CD1c-positive myeloid dendritic cell (primary cell): ENCODE data around the gene SLF2.

ENCODE experiments used
- DNase-seq: peaks from one replicate; pipeline ENCODE4 v3.0.0-alpha.2; 2016; ENCODE audit errors: extremely low spot score

The SLF2 gene

GRCh38 chr10:100901051-100901450, 11.7 kb upstream of the SLF2 start:
- DNase-seq: no peak

DNA sequence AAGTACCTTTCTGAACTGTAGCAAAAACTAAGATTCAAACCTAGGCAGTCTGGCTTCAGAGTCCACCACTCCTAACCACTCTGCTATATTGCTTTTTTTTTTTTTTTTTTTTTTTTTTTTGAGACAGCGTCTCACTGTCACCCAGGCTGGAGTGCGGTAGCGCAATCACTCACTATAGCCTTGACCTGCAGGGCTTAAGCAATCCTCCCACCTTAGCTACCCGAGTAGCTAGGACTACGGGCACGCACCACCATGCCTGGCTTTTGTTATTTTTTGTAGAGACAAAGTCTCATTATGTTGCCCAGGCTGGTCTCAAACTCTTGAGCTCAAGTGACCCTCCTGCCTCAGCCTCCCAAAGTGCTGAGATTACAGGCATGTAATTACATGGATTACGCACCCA, 10.1 kb upstream of the SLF2 start:
- DNase-seq: no peak

DNA sequence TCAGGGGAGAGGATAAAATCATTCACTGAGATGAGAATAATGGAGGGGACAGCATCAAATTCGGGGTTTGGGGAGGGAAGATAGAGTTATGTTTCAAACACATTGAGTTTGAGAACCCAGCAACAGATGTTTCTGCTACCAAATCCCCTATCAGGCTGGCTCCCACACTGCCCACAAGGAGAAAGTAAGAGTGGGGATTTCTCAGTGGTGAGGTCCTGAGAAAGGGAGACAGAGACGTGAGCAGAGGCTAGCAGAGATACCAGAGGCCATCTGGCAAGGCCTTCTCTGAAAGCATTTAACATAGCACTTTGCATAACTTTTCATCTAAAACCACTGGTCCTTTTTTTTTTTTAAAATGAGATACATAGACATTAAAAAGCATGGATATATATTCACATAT, 7.8 kb upstream of the SLF2 start:
- DNase-seq: no peak

GRCh38 chr10:100907175-100907574, 5.6 kb upstream of the SLF2 start:
- DNase-seq: no peak

GRCh38 chr10:100907773-100908363, 4.9 kb upstream of the SLF2 start:
- DNase-seq: no peak

GRCh38 chr10:100908378-100908777, 4.4 kb upstream of the SLF2 start:
- DNase-seq: no peak

DNA sequence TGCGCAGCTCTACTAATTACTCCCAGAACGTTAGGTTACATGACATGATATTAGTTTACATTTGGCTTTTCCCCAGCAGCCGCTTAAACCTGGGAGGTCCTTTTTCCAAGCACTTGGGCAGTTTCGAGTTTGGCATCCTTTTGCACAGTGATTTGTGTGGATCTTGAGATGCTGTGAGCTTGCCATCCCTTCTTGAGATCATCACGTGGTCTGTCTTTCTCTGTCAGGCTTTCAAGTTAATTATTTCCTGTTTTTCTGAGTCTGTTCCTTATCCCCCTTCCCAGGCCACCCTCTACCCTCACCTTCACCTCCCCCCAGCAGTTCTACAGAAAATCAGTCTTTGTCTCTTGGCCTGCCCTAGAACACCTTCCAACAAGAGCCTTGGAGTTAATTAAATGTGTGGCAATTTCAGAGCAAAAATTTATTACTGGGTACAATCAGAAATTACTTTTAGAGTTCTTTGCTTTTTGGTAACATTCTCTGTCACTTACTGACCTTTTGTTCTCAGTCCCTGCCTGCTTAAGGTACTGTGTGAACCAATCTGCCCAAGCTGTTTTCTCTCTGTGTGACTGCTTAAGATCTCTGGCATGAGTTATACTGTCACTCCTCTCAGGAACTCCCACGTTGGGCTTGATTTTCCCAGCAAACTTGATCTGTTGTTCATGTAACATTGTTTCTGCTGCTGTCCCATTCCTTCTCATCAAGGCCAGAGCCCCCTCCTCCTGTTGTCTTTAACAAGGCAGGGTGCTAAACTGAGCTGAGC, 3.1 kb upstream of the SLF2 start:
- DNase-seq: peak; percentile 7

GRCh38 chr10:100911472-100911871, 1.3 kb upstream of the SLF2 start:
- DNase-seq: no peak

DNA sequence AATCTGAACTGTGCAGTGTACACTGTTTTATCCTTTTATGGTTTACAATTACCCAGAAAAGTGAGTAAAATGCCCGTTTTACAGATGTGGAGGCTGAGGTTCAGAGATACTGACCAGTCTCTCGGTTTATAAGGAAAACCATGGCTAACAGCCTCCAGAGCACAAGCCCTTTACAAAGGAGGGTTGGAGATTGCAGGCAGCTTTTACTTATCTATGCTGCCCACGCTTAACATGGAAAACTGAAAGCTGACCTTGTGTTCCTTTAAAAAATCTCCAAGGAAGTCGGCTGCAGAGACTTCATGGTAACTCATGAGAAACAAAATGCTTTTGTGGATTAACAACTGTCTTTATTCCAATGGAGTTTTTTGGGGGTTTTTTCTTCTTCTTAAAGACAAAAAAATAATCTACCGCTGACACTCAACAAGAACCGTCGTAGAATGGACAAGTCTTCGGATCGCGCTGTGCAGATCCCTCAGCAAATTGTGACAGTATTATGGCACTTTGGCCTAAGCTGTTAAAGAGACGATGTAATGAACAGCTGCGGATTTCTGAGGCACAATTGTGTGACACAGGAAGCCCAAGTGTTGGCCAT, 654 bp upstream of the SLF2 start:
- DNase-seq: no peak

GRCh38 chr10:100913470-100913865, 705 bp downstream of the SLF2 start:
- DNase-seq: peak; percentile 20

DNA sequence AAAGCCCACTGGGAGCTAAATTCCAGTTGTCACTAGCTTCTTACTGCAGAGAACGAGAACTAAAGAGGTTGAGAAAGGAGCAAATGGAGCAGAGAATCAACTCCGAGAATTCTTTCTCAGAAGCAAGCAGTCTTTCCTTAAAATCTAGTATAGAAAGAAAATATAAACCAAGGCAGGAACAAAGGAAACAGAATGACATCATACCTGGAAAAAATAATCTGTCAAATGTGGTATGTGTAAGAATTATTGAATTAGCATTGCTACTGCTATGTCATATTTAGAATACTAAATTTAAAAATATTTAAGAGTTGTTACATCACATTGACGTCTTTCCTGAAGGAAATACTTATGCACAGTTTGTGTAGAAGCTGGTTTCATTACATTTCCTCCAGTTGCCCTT, 4.3 kb downstream of the SLF2 start:
- no peak for DNase-seq

GRCh38 chr10:100923580-100923979, 10.8 kb downstream of the SLF2 start:
- DNase-seq: no peak

GRCh38 chr10:100927266-100927665, 14.5 kb downstream of the SLF2 start:
- no peak for DNase-seq

DNA sequence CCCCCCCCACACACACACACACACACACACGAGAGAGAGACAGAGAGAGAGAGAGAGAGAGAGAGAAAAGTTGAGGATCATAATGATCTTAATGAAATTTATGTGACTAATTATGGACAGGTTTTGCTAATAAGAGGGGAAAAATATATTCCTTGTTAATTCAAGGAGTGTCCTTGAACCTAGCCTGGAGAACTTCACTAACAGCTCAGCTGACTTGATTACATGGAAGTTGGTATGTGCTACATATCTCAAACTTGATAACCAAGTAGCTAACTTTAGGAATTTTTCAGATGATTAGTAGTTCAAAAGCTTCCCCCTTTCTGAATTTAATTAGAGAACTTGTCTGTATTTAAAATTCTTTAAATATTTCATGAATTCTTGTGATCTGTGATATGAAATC, 15.3 kb downstream of the SLF2 start:
- no peak for DNase-seq

DNA sequence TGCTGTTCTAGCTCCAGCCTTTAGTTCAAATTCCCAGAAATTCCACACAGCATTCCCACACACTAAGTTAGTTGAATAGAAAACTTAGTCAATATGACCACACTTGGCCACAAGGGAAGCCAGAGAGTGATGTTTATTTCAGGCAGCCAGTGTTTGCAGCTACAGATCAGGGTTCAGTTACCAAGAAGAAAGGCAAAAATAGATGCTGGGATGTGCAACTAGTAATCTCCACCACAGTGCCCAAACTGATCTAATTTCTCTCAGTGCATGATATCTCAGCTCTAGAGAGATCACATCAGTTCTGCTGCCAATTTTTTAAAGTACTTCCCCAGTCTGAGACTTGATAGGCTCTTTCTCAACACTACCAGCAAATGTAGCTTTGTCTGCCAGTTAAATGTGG, 17.6 kb downstream of the SLF2 start:
- DNase-seq: no peak

DNA sequence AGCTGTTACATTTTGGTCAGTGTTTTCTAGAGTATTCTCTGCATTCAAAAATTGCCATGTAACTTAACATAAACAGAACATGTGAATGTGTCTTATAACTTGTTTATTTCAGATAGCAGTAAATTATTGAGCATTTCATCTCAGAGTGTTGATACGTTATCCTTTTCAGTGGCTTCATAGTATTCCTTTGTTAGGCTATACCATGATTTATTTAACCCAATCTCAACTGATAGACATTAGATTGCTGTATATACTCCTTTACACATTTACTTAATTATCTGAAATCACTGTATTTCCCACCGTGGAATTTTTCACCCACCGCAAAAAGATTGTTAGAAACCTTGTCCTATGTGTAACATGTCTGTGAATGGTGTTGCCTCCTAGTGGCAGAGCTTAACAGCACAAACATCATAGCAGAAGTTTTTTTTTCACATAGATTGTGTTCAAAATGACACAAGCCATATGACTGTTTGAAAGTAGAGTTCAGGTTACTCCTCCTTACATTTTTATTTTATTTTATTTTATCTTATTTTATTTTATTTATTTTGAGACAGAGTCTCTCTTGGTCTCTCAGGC, 21.4 kb downstream of the SLF2 start:
- DNase-seq: no peak

- no peak for DNase-seq
Observed at GRCh38 chr10:100939763-100940344, 27.1 kb downstream of the SLF2 start.

DNA sequence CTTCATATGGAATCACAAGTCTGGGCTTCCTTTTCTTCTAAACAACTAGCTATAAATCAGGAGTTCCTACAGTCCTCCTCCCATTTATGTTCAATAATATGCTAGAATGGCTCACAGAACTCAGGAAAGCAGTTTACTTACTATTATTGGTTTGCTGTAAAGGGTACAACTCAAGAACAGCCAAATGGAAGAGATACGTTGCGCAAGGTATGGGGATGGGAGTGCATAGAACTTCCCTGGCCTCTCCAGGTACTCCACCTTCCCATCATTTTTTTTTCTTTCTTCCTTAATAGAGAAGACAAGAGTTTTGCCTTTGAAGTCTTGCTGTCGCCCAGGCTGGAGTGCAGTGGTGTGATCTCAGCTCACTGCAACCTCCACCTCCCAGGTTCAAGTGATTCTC, 29.5 kb downstream of the SLF2 start:
- DNase-seq: no peak

GRCh38 chr10:100943508-100943907, 30.7 kb downstream of the SLF2 start:
- DNase-seq: no peak

- no peak for DNase-seq
Observed at GRCh38 chr10:100945754-100946153, 33.0 kb downstream of the SLF2 start.

DNA sequence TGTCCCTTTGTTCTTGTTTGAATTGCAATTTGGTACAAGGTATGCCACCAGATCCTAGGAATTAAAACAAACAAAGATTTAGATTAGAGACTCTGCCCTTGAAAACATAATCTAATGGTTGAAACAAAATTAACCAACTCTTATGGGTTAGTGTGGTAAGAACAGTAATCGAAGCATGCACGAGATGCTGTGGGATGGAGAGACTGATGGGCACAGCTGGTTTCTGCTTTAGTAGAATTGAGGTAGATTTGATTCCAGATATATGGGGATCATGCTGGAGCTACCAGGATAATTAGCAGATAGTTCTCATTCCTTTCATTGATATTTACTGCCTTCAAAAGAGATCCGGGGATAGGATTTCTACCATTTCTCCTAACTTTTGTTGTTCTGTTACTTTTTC, 36.2 kb downstream of the SLF2 start:
- DNase-seq: no peak

GRCh38 chr10:100960251-100960650, 47.5 kb downstream of the SLF2 start:
- DNase-seq: peak; percentile 72
